ENCODE results near the gene HOXD1. TPM values are rescaled to one million over a fixed set of nuclear protein-coding genes. Genes with fewer than 3 reads are reported as not detected.

The HOXD1 gene
- total and polyA plus RNA-seq, 2 donors (not counting 3 experiments of a cell fraction or from before 2014, with no cell fraction given): 6.6 to 10.4 TPM

DNA sequence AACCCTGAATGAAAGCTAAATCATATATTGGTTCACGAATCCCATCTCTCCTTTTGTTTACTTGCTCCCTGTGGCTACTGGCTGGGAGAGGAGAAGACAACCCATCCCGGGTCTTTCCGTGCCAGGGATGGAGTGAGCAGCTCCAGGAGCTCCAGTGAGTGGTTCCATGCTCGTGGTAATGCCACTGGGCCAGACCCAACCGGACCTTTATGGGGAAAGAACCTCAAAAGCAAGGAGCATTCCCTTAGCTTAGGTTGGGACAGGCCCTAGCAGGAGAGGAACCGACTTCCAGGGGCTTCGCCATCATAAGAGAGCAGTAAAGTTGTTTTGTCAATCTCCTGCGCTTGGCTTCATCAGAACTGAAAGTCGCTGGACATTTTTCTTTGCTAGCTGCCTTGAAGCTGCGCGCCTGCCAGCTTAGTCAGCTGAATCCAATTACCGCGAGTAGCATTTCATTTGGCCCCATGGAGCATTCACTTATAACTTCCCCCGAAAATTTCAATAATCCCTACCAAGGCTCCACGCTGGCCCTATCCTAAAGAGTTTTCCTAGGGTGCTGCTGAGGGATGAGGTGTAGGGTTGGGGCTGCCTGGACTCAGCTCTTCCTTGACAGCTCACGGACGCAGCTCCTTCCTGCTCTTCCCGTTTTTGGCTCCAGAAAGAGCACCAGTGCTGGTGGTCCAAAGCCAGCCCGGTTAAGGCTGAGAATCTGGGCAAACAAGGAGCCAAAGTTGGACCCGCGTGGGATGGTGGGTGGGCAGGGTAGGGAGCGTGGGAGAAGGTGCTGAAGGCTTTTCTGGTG lies 26.4 kb upstream of the HOXD1 start:
- H3K4me2 ChIP-seq (ENCODE audit: insufficient read depth, low read length): no peak overlapping the region
- no peak overlapping the region for H3K9ac ChIP-seq (replicated peaks; ENCODE audit: extremely low read depth, insufficient read depth, low read length)
- no peak overlapping the region for H3K27ac ChIP-seq (ENCODE audit: insufficient read depth, low read depth, low read length)
- H3K4me1 ChIP-seq (ENCODE audit: control insufficient read depth, extremely low read depth, insufficient read depth, low read length): peaks cover 3% of the 10 kb centered on the region
- CTCF ChIA-PET: interaction anchor here (0.7 to 3.4 kb wide), 10 partner anchors 9 to 1003 kb away, joined by 3 to 18 read pairs (median 4); partner anchors contain the start of gene MTX2
- H4K20me1 ChIP-seq (replicated peaks; ENCODE audit: control insufficient read depth, extremely low read depth, insufficient read depth, low read length): no peaks in the 10 kb centered on the region
- no TSS peak for BruUV-seq (replicated peaks)
- intact Hi-C loops (cut with micrococcal nuclease): no loop called here
- POLR2A ChIA-PET: no interaction called here
- no peaks in the 10 kb centered on the region for H3K9me1 ChIP-seq (replicated peaks; ENCODE audit: control insufficient read depth, extremely low read depth, insufficient read depth, low read length)
- H3K79me2 ChIP-seq (ENCODE audit: control insufficient read depth, insufficient read depth, low read length): no peaks in the 10 kb centered on the region
- no peak for FAIRE-seq
- TF ChIP-seq POLR2AphosphoS5 (IDR thresholded peaks at IDR 0.05; ENCODE audit: insufficient read depth, low read depth, low read length) (no peak), JUN (IDR thresholded peaks at IDR 0.05; ENCODE audit: borderline replicate concordance, insufficient read depth, insufficient read length, low read depth) (no peak), MYC (IDR thresholded peaks at IDR 0.05; ENCODE audit: low read depth, low read length) (no peak), FOS (IDR thresholded peaks at IDR 0.05; ENCODE audit: borderline replicate concordance, insufficient read depth, low read length) (no peak), GATA2 (IDR thresholded peaks at IDR 0.05; ENCODE audit: insufficient read depth, insufficient read length, low read depth, low read length) (no peak), EZH2 (IDR thresholded peaks at IDR 0.05; ENCODE audit: borderline replicate concordance, low read depth, low read length, severe bottlenecking) (no peak), POLR2A (IDR thresholded peaks at IDR 0.05; ENCODE audit: low read depth, low read length) (no peak)
- TF ChIP-seq, protein P1, sequence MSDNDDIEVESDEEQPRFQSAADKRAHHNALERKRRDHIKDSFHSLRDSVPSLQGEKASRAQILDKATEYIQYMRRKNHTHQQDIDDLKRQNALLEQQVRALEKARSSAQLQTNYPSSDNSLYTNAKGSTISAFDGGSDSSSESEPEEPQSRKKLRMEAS (IDR thresholded peaks at IDR 0.05; ENCODE audit: insufficient read depth, insufficient read length): no peak
- TF ChIP-seq, protein P2, sequence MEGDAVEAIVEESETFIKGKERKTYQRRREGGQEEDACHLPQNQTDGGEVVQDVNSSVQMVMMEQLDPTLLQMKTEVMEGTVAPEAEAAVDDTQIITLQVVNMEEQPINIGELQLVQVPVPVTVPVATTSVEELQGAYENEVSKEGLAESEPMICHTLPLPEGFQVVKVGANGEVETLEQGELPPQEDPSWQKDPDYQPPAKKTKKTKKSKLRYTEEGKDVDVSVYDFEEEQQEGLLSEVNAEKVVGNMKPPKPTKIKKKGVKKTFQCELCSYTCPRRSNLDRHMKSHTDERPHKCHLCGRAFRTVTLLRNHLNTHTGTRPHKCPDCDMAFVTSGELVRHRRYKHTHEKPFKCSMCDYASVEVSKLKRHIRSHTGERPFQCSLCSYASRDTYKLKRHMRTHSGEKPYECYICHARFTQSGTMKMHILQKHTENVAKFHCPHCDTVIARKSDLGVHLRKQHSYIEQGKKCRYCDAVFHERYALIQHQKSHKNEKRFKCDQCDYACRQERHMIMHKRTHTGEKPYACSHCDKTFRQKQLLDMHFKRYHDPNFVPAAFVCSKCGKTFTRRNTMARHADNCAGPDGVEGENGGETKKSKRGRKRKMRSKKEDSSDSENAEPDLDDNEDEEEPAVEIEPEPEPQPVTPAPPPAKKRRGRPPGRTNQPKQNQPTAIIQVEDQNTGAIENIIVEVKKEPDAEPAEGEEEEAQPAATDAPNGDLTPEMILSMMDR (IDR thresholded peaks at IDR 0.05; ENCODE audit: extremely low read depth in 1 of 2, insufficient read depth in 1 of 2, low read depth in 1 of 2, low read length in 2 of 2): no peak
- H3K9me3 ChIP-seq (replicated peaks; ENCODE audit: control insufficient read depth, insufficient read depth, low read length): no peaks in the 10 kb centered on the region
- H3K4me3 ChIP-seq (replicated peaks in 1 of 3; ENCODE audit: insufficient read depth in 1 of 3, low read depth in 1 of 3, low read length in 3 of 3): no peak overlapping the region
- H2AFZ ChIP-seq (ENCODE audit: low read depth, low read length): no peak overlapping the region
- no peak for DNase-seq (ENCODE audit: low read depth, low spot score)
- dilution Hi-C loops (cut with MboI; ENCODE audit: extremely low pct_ligation_motif_present, low sequenced_read_pairs): no loop called here
- peaks cover 5 to 15% of the 10 kb centered on the region in 2 experiments for H3K27me3 ChIP-seq (ENCODE audit: control insufficient read depth in 2 of 2, insufficient read depth in 2 of 2, low read length in 2 of 2)
- H3K36me3 ChIP-seq (ENCODE audit: control insufficient read depth in 2 of 2, extremely low read depth in 1 of 2, insufficient read depth in 2 of 2, low read length in 2 of 2): no peaks in the 10 kb centered on the region

Data from endothelial cell of umbilical vein (primary cell).